Measurements from ENCODE around the gene TCF25.

The TCF25 gene

DNA sequence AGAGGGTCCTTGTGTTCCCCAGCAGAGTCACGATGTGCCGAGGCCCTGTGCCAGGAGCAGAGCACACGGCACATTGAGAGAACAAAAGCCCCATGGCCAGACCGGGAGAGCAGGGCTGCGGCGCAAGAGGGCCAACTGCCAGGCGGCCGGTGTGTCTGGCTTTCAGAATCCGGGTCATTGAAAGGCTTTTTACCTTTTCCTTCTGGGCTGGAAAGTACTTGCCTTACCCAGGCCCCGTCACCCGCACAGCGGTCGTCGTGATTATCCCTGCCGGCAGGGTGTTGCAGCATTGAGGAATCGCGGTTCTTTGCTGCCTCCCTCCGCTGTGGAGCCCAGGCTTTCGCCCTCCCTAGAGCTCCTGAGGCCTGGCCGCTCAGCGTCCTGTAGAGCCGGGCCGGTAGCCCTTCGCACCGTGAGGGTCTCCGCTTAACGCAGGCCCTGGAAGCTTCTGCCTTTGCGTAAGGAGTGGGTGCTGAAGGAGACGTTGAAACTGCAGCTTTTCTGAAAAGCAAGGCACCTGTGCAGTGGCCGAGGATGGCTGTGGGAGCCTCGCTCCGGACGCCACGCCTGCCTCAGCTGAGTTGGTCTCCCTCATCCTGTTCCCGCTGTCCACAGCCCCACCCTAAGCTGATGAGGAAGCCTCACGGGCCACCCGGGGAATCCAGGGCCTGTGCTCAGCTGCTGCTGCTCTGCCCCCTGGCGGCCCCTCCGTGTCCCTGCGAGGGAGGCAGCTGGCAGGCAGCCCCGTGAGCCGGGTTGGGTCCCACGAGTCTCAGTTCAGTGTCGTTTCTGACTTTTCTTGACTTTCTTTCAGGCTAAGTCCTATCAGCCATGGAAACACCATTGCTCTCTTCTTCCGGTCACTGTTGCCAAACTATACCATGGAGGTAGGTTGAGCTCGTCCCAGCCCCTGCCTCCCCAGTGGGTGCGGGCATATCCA is 36.7 kb downstream of the TCF25 start:
- Histone ChIP-seq H3K36me3 (ENCODE audit: control insufficient read depth, insufficient read depth, low read length) (peaks cover 37% of the 10 kb centered on the region), H3K27me3 (replicated peaks; ENCODE audit: control insufficient read depth, insufficient read depth, low read length) (no peaks in the 10 kb centered on the region), H3K4me3 (replicated peaks; ENCODE audit: low read depth, low read length) (no peak overlapping the region)
- TF ChIP-seq, protein P1, sequence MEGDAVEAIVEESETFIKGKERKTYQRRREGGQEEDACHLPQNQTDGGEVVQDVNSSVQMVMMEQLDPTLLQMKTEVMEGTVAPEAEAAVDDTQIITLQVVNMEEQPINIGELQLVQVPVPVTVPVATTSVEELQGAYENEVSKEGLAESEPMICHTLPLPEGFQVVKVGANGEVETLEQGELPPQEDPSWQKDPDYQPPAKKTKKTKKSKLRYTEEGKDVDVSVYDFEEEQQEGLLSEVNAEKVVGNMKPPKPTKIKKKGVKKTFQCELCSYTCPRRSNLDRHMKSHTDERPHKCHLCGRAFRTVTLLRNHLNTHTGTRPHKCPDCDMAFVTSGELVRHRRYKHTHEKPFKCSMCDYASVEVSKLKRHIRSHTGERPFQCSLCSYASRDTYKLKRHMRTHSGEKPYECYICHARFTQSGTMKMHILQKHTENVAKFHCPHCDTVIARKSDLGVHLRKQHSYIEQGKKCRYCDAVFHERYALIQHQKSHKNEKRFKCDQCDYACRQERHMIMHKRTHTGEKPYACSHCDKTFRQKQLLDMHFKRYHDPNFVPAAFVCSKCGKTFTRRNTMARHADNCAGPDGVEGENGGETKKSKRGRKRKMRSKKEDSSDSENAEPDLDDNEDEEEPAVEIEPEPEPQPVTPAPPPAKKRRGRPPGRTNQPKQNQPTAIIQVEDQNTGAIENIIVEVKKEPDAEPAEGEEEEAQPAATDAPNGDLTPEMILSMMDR (IDR thresholded peaks at IDR 0.05; ENCODE audit: insufficient read depth, low read length, poor library complexity, severe bottlenecking) = peak; percentile 87
- peak; percentile 59 for DNase-seq (ENCODE audit: extremely low read depth, insufficient read length)

DNA sequence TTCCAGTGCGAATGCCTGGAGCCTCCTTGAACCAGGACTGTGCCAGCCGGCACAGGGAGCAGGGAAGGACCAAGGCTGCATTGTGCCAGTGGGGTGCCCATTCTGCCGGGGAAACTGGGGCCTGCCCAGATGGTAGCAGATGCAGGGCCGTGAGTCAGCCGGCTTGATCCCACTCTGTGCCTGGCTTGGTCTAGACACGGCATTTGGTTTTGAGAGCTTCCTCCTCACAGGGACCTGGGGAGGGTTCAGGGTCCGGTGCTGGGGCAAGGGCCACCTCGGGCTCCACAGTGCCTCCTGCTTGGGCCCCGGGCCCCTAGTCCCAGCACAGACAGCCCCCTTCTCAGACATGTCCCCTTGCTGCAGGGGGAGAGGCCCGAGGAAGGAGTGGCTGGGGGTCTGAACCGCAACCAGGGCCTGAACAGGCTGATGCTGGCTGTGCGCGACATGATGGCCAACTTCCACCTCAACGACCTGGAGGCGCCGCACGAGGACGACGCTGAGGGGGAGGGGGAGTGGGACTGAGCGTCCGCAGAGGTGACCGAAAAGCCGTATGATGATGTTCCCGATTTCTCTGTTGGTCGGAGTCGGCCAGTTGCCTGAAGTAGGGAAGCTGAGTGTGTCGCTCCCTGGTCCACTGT is 37.4 kb downstream of the TCF25 start:
- H3K27me3 ChIP-seq (replicated peaks; ENCODE audit: control insufficient read depth, insufficient read depth, low read length) = no peaks in the 10 kb centered on the region
- TF ChIP-seq, protein P1 (IDR thresholded peaks at IDR 0.05; ENCODE audit: insufficient read depth, low read length, poor library complexity, severe bottlenecking) = no peak
- H3K36me3 ChIP-seq (ENCODE audit: control insufficient read depth, insufficient read depth, low read length) = peaks cover 33% of the 10 kb centered on the region
- DNase-seq (ENCODE audit: extremely low read depth, insufficient read length) = no peak
- no peak overlapping the region for H3K4me3 ChIP-seq (replicated peaks; ENCODE audit: low read depth, low read length)

DNA sequence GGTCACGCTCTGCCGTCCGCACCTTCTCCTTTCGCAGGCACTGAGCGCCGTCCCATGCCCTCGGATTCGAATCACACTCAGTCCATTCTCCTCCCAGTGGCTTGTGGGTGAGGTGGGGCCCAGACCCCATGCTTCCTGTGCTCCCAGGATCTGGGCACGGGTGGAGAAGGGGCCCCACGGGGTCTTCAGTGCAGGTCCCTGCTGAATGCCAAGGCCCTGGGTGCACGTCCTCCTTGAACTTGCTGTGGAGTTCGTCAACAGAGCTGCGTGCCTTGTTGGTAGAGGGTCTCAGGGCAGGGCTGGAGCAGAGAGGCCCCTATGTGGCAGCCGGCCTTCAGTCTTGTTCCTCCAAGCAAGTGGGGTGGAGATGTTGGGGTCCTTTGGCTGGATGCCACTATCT is 38.0 kb downstream of the TCF25 start:
- Histone ChIP-seq H3K36me3 (ENCODE audit: control insufficient read depth, insufficient read depth, low read length) (peaks cover 32% of the 10 kb centered on the region), H3K27me3 (replicated peaks; ENCODE audit: control insufficient read depth, insufficient read depth, low read length) (no peaks in the 10 kb centered on the region), H3K4me3 (replicated peaks; ENCODE audit: low read depth, low read length) (no peak overlapping the region)
- TF ChIP-seq, protein P1 (IDR thresholded peaks at IDR 0.05; ENCODE audit: insufficient read depth, low read length, poor library complexity, severe bottlenecking) = no peak
- no peak for DNase-seq (ENCODE audit: extremely low read depth, insufficient read length)

DNA sequence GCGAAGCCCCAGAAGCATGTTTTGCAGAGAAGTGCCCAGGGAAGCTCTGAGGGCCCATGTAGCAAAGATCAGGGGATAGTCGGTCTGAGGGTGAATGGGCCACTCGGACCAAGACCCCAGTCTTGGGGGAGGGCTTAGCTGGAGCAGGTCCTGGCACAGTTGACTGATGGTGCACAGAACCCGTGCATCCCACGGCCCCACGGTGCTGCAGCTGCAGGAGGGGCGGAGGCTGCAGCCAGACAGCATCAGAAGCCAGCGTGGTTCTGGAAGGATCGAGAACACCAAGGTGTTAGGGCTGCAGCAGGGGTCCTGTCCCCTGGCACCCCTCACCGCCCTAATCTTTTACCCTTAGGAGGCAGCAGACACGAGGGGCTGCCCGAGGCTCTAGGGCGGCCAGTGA is 38.8 kb downstream of the TCF25 start:
- H3K27me3 ChIP-seq (replicated peaks; ENCODE audit: control insufficient read depth, insufficient read depth, low read length) = no peaks in the 10 kb centered on the region
- no peak for DNase-seq (ENCODE audit: extremely low read depth, insufficient read length)
- TF ChIP-seq, protein P1 (IDR thresholded peaks at IDR 0.05; ENCODE audit: insufficient read depth, low read length, poor library complexity, severe bottlenecking) = no peak
- H3K36me3 ChIP-seq (ENCODE audit: control insufficient read depth, insufficient read depth, low read length) = peaks cover 27% of the 10 kb centered on the region
- no peak overlapping the region for H3K4me3 ChIP-seq (replicated peaks; ENCODE audit: low read depth, low read length)

DNA sequence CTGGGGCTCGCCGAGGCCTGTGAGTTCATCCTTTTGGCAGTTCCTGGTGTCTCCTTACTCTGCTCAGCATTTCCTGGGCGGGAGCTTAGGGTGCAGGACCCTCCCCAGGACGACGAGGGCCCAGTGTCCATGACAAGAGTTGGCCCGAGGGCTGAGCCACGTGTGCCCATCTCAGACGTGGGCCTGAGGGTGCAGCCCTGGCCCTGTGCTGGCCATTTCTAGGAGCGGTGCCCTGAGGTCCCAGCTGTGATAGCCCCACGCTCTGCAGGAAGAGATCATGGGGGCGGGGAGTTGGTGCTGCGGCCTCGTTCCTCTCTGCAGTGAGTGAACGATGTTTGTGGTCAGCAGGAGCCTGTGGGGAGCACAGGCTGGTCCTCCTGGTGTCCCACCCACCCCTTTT is 39.2 kb downstream of the TCF25 start:
- DNase-seq (ENCODE audit: extremely low read depth, insufficient read length) = no peak
- TF ChIP-seq, protein P1 (IDR thresholded peaks at IDR 0.05; ENCODE audit: insufficient read depth, low read length, poor library complexity, severe bottlenecking) = no peak
- H3K36me3 ChIP-seq (ENCODE audit: control insufficient read depth, insufficient read depth, low read length) = peaks cover 27% of the 10 kb centered on the region
- no peaks in the 10 kb centered on the region for H3K27me3 ChIP-seq (replicated peaks; ENCODE audit: control insufficient read depth, insufficient read depth, low read length)
- no peak overlapping the region for H3K4me3 ChIP-seq (replicated peaks; ENCODE audit: low read depth, low read length)

Data from GM06990 (cell line).